ENCODE data around the gene ARL6IP5. TPM values are rescaled to one million over a fixed set of nuclear protein-coding genes. Genes with fewer than 3 reads are reported as not detected.

The ARL6IP5 gene
- total RNA-seq, 1 experiment from 2014 or later, result 16.9 TPM

DNA sequence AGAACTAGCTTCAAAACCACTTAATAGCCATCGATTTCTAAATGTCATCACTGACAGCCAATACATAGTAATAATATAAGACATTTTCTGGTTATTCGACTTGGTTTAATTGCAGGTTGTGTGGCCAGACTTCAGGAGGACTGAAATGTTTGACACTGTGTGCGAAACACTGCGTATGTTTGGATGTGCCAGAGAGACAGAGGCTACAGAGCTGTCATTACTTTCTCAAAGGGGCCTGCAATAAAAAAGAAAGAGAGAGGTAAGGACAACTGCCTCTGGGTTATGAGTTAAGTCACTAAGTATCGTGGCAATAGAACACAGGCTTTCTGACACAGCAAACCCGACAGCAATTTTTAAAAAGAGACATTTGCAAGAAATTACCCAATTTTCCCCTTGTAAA, 36.8 kb downstream of the ARL6IP5 start:
- TF ChIP-seq, protein P1, sequence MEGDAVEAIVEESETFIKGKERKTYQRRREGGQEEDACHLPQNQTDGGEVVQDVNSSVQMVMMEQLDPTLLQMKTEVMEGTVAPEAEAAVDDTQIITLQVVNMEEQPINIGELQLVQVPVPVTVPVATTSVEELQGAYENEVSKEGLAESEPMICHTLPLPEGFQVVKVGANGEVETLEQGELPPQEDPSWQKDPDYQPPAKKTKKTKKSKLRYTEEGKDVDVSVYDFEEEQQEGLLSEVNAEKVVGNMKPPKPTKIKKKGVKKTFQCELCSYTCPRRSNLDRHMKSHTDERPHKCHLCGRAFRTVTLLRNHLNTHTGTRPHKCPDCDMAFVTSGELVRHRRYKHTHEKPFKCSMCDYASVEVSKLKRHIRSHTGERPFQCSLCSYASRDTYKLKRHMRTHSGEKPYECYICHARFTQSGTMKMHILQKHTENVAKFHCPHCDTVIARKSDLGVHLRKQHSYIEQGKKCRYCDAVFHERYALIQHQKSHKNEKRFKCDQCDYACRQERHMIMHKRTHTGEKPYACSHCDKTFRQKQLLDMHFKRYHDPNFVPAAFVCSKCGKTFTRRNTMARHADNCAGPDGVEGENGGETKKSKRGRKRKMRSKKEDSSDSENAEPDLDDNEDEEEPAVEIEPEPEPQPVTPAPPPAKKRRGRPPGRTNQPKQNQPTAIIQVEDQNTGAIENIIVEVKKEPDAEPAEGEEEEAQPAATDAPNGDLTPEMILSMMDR (conservative IDR thresholded peaks at IDR 0.05), result no peak
- H3K4me3 Mint-ChIP-seq, result no peak overlapping the region

More for the DNA sequence above, 36.8 kb downstream of the ARL6IP5 start:
- no peak overlapping the region for H2BK120ac ChIP-seq (ENCODE audit: low read depth, low read length, poor library complexity, severe bottlenecking)
- H3K9ac ChIP-seq (ENCODE audit: extremely low read depth, insufficient read length, low read length), result no peak overlapping the region
- H2BK15ac ChIP-seq (ENCODE audit: low read depth, low read length), result no peak overlapping the region
- DNase-seq, result no peak
- no peak overlapping the region for H3T11ph ChIP-seq (ENCODE audit: low read length)
- no peak overlapping the region for H3K56ac ChIP-seq (ENCODE audit: insufficient read length, low read depth, low read length)
- H3K27me3 Mint-ChIP-seq (ENCODE audit: low read depth), result no peaks in the 10 kb centered on the region
- H3K14ac ChIP-seq (ENCODE audit: insufficient read depth, low read length), result no peak overlapping the region
- H4K91ac ChIP-seq (ENCODE audit: insufficient read length, low read depth, low read length), result no peak overlapping the region
- no peak overlapping the region for H3K23ac ChIP-seq (ENCODE audit: insufficient read length, low read depth, low read length)
- H3K4ac ChIP-seq (ENCODE audit: low read depth, low read length), result no peak overlapping the region
- no peaks in the 10 kb centered on the region for H3K9me3 ChIP-seq (ENCODE audit: control insufficient read depth, low read depth, low read length)
- no peak overlapping the region for H3K4me2 ChIP-seq (ENCODE audit: insufficient read depth, insufficient read length, low read length)
- H4K20me1 ChIP-seq (ENCODE audit: control insufficient read depth, insufficient read depth, insufficient read length), result no peaks in the 10 kb centered on the region
- H3K4me1 Mint-ChIP-seq, result peaks cover 0 to 6% of the 10 kb centered on the region in 2 experiments; a peak in 2 of 4 replicates
- no peak overlapping the region for H2BK20ac ChIP-seq (ENCODE audit: low read depth, low read length, poor library complexity, severe bottlenecking)
- H3K79me1 ChIP-seq (ENCODE audit: insufficient read depth, low read depth, low read length, poor library complexity, severe bottlenecking), result no peaks in the 10 kb centered on the region
- no peaks in the 10 kb centered on the region for H3K23me2 ChIP-seq (ENCODE audit: insufficient read length, low read depth, low read length, poor library complexity, severe bottlenecking)
- no peak overlapping the region for H3K27ac Mint-ChIP-seq
- no peak overlapping the region for H2AFZ ChIP-seq (ENCODE audit: low read length)
- no peaks in the 10 kb centered on the region for H3K36me3 Mint-ChIP-seq (ENCODE audit: insufficient read depth in 1 of 3, low read depth in 3 of 3)
- no peaks in the 10 kb centered on the region for H3K9me3 Mint-ChIP-seq
- H4K5ac ChIP-seq (ENCODE audit: insufficient read length, low read depth, low read length), result no peak overlapping the region
- H3K4me1 ChIP-seq (ENCODE audit: insufficient read depth, low read length), result no peaks in the 10 kb centered on the region; the same call in 1 of the 2 replicates
- H2BK12ac ChIP-seq (ENCODE audit: insufficient read length, low read depth, low read length), result no peak overlapping the region
- no peak overlapping the region for H2AK5ac ChIP-seq (ENCODE audit: insufficient read length, low read length)
- H3K27ac ChIP-seq (ENCODE audit: insufficient read length, low read depth, low read length), result no peak overlapping the region
- no peaks in the 10 kb centered on the region for H3K79me2 ChIP-seq (ENCODE audit: insufficient read depth, low read length)
- no peaks in the 10 kb centered on the region for H3K27me3 ChIP-seq (ENCODE audit: insufficient read depth, low read length)
- H4K8ac ChIP-seq (replicated peaks; ENCODE audit: insufficient read length, low read depth, low read length), result no peak overlapping the region
- no CpG with 5 or more reads among the region's 6 CpGs for WGBS (ENCODE audit: extremely low coverage, insufficient read length, low lambda C conversion rate)
- no peak overlapping the region for H2BK5ac ChIP-seq (ENCODE audit: insufficient read length, low read length)
- H3K18ac ChIP-seq (ENCODE audit: insufficient read length, low read depth, low read length), result no peak overlapping the region

Measured in H9 (cell line).